Neural cell (in vitro differentiated cells): ENCODE data around the gene VWA8. TPM values are rescaled to one million over a fixed set of nuclear protein-coding genes. Genes with fewer than 3 reads are reported as not detected.
"Not testable (repeated sequence)": the region's sequence is repeated elsewhere in the genome, so short reads cannot be mapped to it uniquely, and the experiment has no call there.

Experiments used
- H2AFZ ChIP-seq: fragments of 200-600, 300-800 bp; sonication (generic), shearing (Covaris generic); 2 replicates; pipeline ENCODE4 v1.6.0; 2014; ENCODE audit warnings: low read depth, mild to moderate bottlenecking, antibody characterized with exemption, low read length, moderate library complexity
- H3F3A ChIP-seq: fragments of 200-600 bp; shearing (Covaris generic); 2 replicates; pipeline ENCODE4 v1.6.1; 2016; ENCODE audit warnings: mild to moderate bottlenecking, moderate library complexity, mixed read lengths, antibody characterized with exemption, low read length; ENCODE audit not compliant: insufficient read depth, poor library complexity, severe bottlenecking
- H3K27ac ChIP-seq: fragments of 200-600, 300-800 bp; sonication (generic), shearing (Covaris generic); 2 replicates; pipeline ENCODE4 v1.5.1; 2014; ENCODE audit warnings: mild to moderate bottlenecking, low read length, moderate library complexity
- H3K27me3 ChIP-seq: fragments of 300-800, 200-600 bp; sonication (generic), shearing (Covaris generic); 2 replicates; pipeline ENCODE4 v1.6.0; 2014; ENCODE audit warnings: mild to moderate bottlenecking, low read depth, low read length, moderate library complexity; ENCODE audit not compliant: insufficient read depth
- H3K36me3 ChIP-seq: fragments of 300-800, 200-600 bp; sonication (generic), shearing (Covaris generic); 2 replicates; pipeline ENCODE4 v1.5.1; 2014; ENCODE audit warnings: mild to moderate bottlenecking, antibody characterized with exemption, low read length, moderate library complexity; ENCODE audit not compliant: insufficient read depth
- H3K4me2 ChIP-seq: fragments of 300-800, 200-600 bp; sonication (generic), shearing (Covaris generic); 2 replicates; pipeline ENCODE4 v1.6.0; 2014; ENCODE audit warnings: mild to moderate bottlenecking, low read length
- H3K4me3 ChIP-seq: fragments of 300-800, 200-600 bp; sonication (generic), shearing (Covaris generic); 2 replicates; pipeline ENCODE4 v1.5.1; 2014; ENCODE audit warnings: mild to moderate bottlenecking, low read length, moderate library complexity
- H3K79me2 ChIP-seq: fragments of 200-600 bp; shearing (Covaris generic); replicated peaks from 2 replicates; pipeline ENCODE4 v1.6.0; 2014; ENCODE audit warnings: mild to moderate bottlenecking, low read length, moderate library complexity; ENCODE audit not compliant: insufficient read depth
- H3K9ac ChIP-seq: fragments of 300-800, 200-600 bp; sonication (generic), shearing (Covaris generic); 2 replicates; pipeline ENCODE4 v1.6.1; 2016; ENCODE audit warnings: mild to moderate bottlenecking, low read length, mixed read lengths
- H3K9me2 ChIP-seq: fragments of 200-600 bp; shearing (Covaris generic); 2 replicates; pipeline ENCODE4 v1.6.1; 2016; ENCODE audit warnings: mild to moderate bottlenecking, low read length, mixed read lengths; ENCODE audit not compliant: insufficient read depth
- H3K9me3 ChIP-seq: fragments of 200-600, 300-800 bp; sonication (generic), shearing (Covaris generic); 2 replicates; pipeline ENCODE4 v1.6.1; 2016; ENCODE audit warnings: mild to moderate bottlenecking, mixed run types, low read length, moderate library complexity, mixed read lengths
- H4K20me1 ChIP-seq: fragments of 200-600 bp; shearing (Covaris generic); 2 replicates; pipeline ENCODE4 v1.6.1; 2016; ENCODE audit warnings: mild to moderate bottlenecking, mixed run types; ENCODE audit not compliant: insufficient read depth
- CTCF ChIP-seq: fragments of 450-650 bp; IDR thresholded peaks from 2 replicates; pipeline ENCODE4 v1.5.1; 2014; ENCODE audit warnings: antibody characterized with exemption, mild to moderate bottlenecking, moderate library complexity; ENCODE audit not compliant: poor library complexity, severe bottlenecking
- EP300 ChIP-seq: fragments of 450-650 bp; conservative IDR thresholded peaks from 2 replicates; pipeline ENCODE4 v1.6.1; 2014; ENCODE audit warnings: antibody characterized with exemption, mild to moderate bottlenecking, moderate library complexity; ENCODE audit not compliant: poor library complexity, severe bottlenecking
- EZH2 ChIP-seq: fragments of 200-600, 300-800 bp; shearing (Covaris generic), sonication (generic); IDR thresholded peaks from 2 replicates; pipeline ENCODE4 v1.6.1; 2014; ENCODE audit warnings: antibody characterized with exemption, low read length, borderline replicate concordance, mild to moderate bottlenecking; ENCODE audit not compliant: insufficient read depth, poor library complexity, severe bottlenecking
- MXI1 ChIP-seq: fragments of 450-650 bp; conservative IDR thresholded peaks from 2 replicates; pipeline ENCODE4 v1.6.1; 2014; ENCODE audit warnings: antibody characterized with exemption, mild to moderate bottlenecking; ENCODE audit not compliant: poor library complexity, severe bottlenecking
- POLR2AphosphoS5 ChIP-seq: IDR thresholded peaks from 2 replicates; pipeline ENCODE4 v1.6.1; 2012
- RAD21 ChIP-seq: fragments of 450-650 bp; conservative IDR thresholded peaks from 2 replicates; pipeline ENCODE4 v1.6.1; 2014; ENCODE audit warnings: antibody characterized with exemption, mild to moderate bottlenecking, moderate library complexity
- REST ChIP-seq: IDR thresholded peaks from 2 replicates; pipeline ENCODE4 v1.6.1; 2012; ENCODE audit warnings: borderline replicate concordance
- SMC3 ChIP-seq: fragments of 450-650 bp; conservative IDR thresholded peaks from 2 replicates; pipeline ENCODE4 v1.6.1; 2014; ENCODE audit warnings: antibody characterized with exemption, mild to moderate bottlenecking, moderate library complexity; ENCODE audit not compliant: poor library complexity
- TAF1 ChIP-seq: IDR thresholded peaks from 2 replicates; pipeline ENCODE4 v1.6.1; 2012; ENCODE audit warnings: low read depth
- polyA plus RNA-seq: library from polyadenylated mRNA; depleted of rRNA; stranded (reverse); fragments of >200 nt; gene quantifications from 2 replicates; pipeline ENCODE4 v1.2.3, GENCODE V29; 2014

VWA8 gene
- polyA plus RNA-seq, 1 donor from 2014 or later, result 3.6 TPM

GRCh38 chr13:41621716-41622431, 339.0 kb downstream of the VWA8 start:
- Histone ChIP-seq H3K9me2 (no peaks in the 10 kb centered on the region), H3K27me3 (no peaks in the 10 kb centered on the region), H3K4me2 (no peak overlapping the region), H2AFZ (no peak overlapping the region), H3K4me3 (no peak overlapping the region), H3K9ac (no peak overlapping the region), H3K36me3 (no peaks in the 10 kb centered on the region), H3K79me2 (no peaks in the 10 kb centered on the region), H4K20me1 (no peaks in the 10 kb centered on the region), H3K9me3 (no peaks in the 10 kb centered on the region), H3F3A (no peaks in the 10 kb centered on the region), H3K27ac (no peak overlapping the region)
- TF ChIP-seq REST (no peak), EZH2 (no peak), POLR2AphosphoS5 (no peak), MXI1 (no peak), SMC3 (no peak), TAF1 (no peak), RAD21 (no peak), CTCF (no peak), EP300 (no peak)

GRCh38 chr13:41617633-41618032, 343.3 kb downstream of the VWA8 start:
- H3K27ac ChIP-seq, H3K9ac ChIP-seq, H3K9me3 ChIP-seq, H3K9me2 ChIP-seq, H3K4me3 ChIP-seq, H3K79me2 ChIP-seq, H3K27me3 ChIP-seq, H3K4me2 ChIP-seq, H3K36me3 ChIP-seq, H2AFZ ChIP-seq, H4K20me1 ChIP-seq, H3F3A ChIP-seq: not testable (repeated sequence)

- Histone ChIP-seq H3K27ac (no peak overlapping the region), H3K4me2 (no peak overlapping the region), H3F3A (no peaks in the 10 kb centered on the region), H3K9ac (no peak overlapping the region), H2AFZ (no peak overlapping the region), H3K9me2 (no peaks in the 10 kb centered on the region), H3K4me3 (no peak overlapping the region), H3K27me3 (no peaks in the 10 kb centered on the region), H3K79me2 (no peaks in the 10 kb centered on the region), H3K36me3 (no peaks in the 10 kb centered on the region), H4K20me1 (no peaks in the 10 kb centered on the region), H3K9me3 (no peaks in the 10 kb centered on the region)
- TF ChIP-seq TAF1 (no peak), CTCF (no peak), POLR2AphosphoS5 (no peak), REST (no peak), SMC3 (no peak), EZH2 (no peak), RAD21 (no peak), EP300 (no peak), MXI1 (no peak)
Measured at GRCh38 chr13:41616151-41616550, 344.8 kb downstream of the VWA8 start.
